ENCODE data around the gene KLHDC7B. TPM values are rescaled to one million over a fixed set of nuclear protein-coding genes. Genes with fewer than 3 reads are reported as not detected.

KLHDC7B gene
- total RNA-seq, 1 donor from 2014 or later: 16.3 TPM

DNA sequence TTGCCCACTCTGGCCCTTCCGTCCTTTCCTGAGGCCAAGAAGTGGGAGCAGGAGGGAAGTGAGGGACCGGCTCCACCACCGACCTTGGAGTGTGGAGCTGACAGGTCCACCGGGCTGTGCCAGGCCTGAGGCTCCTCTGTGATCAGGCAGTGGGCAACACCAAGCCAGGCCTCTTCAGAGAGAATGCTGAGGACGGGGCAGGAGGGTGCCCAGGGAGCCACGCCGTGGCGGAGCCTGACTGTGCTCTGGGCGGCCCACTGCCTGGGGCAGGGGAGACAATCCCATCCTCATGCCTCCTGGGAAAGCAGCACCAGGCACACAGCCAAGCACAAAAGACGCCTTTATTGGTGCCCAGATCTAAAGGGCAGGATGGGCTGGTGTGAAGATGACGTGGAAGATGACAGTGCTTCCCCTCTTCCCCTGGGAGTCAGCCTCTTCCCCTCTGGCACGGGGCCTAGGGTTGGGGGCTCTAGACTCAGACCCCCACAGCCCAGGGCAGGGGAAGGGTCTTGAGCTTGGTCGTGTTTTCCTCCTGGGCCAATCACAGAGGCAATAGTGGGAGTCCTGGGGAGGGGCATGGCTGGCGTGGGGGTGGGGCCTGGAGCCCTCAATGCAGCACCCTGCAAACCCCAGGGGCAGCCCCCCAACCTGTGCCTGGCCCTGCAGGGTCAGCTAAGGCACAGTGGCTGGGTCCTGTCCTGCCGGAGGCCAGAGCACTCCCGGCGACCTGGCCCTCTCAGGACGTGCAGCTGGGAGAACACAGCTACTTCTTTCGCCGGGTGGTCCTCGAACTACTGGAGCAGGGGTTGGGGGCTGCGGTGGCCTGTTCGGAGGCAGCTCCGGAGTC is 42.8 kb upstream of the KLHDC7B start:
- H3K4me3 ChIP-seq (ENCODE audit: low read depth, low read length): no peak overlapping the region
- H3K36me3 ChIP-seq (ENCODE audit: control insufficient read depth, insufficient read depth, low read length): no peaks in the 10 kb centered on the region
- TF ChIP-seq, protein P1, sequence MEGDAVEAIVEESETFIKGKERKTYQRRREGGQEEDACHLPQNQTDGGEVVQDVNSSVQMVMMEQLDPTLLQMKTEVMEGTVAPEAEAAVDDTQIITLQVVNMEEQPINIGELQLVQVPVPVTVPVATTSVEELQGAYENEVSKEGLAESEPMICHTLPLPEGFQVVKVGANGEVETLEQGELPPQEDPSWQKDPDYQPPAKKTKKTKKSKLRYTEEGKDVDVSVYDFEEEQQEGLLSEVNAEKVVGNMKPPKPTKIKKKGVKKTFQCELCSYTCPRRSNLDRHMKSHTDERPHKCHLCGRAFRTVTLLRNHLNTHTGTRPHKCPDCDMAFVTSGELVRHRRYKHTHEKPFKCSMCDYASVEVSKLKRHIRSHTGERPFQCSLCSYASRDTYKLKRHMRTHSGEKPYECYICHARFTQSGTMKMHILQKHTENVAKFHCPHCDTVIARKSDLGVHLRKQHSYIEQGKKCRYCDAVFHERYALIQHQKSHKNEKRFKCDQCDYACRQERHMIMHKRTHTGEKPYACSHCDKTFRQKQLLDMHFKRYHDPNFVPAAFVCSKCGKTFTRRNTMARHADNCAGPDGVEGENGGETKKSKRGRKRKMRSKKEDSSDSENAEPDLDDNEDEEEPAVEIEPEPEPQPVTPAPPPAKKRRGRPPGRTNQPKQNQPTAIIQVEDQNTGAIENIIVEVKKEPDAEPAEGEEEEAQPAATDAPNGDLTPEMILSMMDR (IDR thresholded peaks at IDR 0.05; ENCODE audit: insufficient read depth, low read length, poor library complexity, severe bottlenecking): no peak
- no peaks in the 10 kb centered on the region for H3K27me3 ChIP-seq (ENCODE audit: control insufficient read depth, insufficient read depth, low read length)
- DNase-seq (ENCODE audit: low read depth): no peak

GRCh38 chr22:50503475-50504145 is 42.1 kb upstream of the KLHDC7B start:
- DNase-seq (ENCODE audit: low read depth): no peak
- TF ChIP-seq, protein P1 (IDR thresholded peaks at IDR 0.05; ENCODE audit: insufficient read depth, low read length, poor library complexity, severe bottlenecking): peak; percentile 7
- no peak overlapping the region for H3K4me3 ChIP-seq (ENCODE audit: low read depth, low read length)

DNA sequence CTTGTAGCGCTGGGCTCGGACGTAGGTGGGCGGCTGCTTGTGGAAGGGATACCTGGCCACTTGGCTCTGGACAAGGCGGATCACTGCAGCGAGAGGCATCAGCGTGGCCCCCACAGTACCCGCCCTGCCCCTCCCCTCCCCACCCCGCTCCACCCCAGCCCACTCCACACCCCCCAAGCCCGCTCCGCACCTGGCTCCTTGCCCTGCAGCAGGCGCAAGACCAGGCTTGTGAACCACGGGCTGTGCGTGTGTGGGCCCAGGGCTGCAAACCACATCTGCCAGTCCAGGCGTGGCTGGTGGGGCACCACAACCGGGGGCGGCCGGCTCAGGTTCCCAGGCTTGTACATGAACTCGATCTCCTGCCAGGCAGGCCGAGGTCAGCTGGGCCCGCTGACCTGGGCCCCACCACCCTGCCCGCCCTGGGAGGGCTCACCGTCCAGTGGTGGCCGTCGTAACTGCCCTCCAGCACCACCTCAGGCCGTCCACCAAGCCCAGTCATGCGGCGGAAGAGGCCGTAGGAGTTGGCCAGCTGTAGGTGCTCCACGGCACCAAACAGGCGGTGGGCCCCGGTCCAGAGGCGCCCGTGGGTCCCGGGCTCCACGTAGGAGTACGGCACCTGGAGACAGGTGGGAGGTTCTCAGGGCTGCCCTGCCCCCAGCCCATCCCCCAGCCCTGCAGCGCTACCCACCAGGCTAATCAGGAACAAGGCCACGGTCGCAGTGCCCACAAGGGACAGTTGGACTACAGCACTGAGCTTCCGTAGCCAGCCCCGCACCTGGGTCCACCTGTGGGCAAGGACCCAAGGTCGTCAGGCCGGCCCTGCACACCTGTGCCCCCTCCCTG is 41.1 kb upstream of the KLHDC7B start:
- TF ChIP-seq, protein P1 (IDR thresholded peaks at IDR 0.05; ENCODE audit: insufficient read depth, low read length, poor library complexity, severe bottlenecking): no peak
- Histone ChIP-seq H3K27me3 (ENCODE audit: control insufficient read depth, insufficient read depth, low read length) (no peaks in the 10 kb centered on the region), H3K4me3 (ENCODE audit: low read depth, low read length) (no peak overlapping the region), H3K36me3 (ENCODE audit: control insufficient read depth, insufficient read depth, low read length) (no peaks in the 10 kb centered on the region)
- no peak for DNase-seq (ENCODE audit: low read depth)

More at GRCh38 chr22:50503475-50504145, 42.1 kb upstream of the KLHDC7B start:
- H3K36me3 ChIP-seq (ENCODE audit: control insufficient read depth, insufficient read depth, low read length): no peaks in the 10 kb centered on the region
- no peaks in the 10 kb centered on the region for H3K27me3 ChIP-seq (ENCODE audit: control insufficient read depth, insufficient read depth, low read length)

GRCh38 chr22:50505276-50505775 is 40.4 kb upstream of the KLHDC7B start:
- Histone ChIP-seq H3K36me3 (ENCODE audit: control insufficient read depth, insufficient read depth, low read length) (no peaks in the 10 kb centered on the region), H3K27me3 (ENCODE audit: control insufficient read depth, insufficient read depth, low read length) (no peaks in the 10 kb centered on the region), H3K4me3 (ENCODE audit: low read depth, low read length) (no peak overlapping the region)
- TF ChIP-seq, protein P1 (IDR thresholded peaks at IDR 0.05; ENCODE audit: insufficient read depth, low read length, poor library complexity, severe bottlenecking): no peak
- no peak for DNase-seq (ENCODE audit: low read depth)

DNA sequence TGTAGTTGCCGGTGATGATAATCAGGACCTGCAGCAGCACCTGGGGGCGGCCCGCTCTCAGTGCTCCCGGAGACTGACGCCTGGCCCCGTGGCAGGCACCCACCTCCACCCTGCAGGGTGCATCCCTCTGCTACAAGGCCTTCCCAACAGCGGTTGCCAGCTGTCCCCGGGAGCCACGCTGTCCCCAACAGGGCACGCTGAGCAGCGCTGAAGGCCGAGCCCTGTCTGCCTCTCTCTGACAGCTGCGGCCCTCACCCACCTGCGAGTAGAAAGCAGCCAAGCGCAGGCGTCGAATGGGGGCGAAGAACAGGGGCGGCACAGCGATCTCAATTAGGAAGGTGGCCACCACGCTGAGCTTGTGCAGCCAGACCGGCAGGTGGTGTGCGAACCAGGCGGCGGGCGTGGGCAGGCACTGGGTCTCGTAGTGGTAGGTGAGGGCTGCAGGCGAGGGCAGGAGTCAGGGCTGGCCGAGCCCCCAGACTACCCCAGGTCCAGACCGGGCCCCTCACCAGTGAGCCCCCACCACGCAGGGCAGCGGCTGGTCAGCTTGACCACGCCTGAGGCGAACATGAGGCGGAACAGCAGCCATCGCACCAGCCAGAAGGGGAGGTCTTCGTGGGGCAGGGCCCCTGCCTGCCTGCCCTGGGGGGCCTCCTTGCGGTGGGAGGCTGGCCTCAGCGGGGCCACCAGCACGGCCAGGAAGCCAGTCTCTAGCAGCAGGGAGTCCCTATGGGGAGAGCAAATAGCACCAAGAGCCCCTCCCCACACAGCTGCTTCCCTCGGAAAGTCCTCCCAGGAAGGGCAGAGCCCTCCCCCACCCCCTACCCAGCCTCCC is 39.7 kb upstream of the KLHDC7B start:
- Histone ChIP-seq H3K27me3 (ENCODE audit: control insufficient read depth, insufficient read depth, low read length) (no peaks in the 10 kb centered on the region), H3K4me3 (ENCODE audit: low read depth, low read length) (peak overlapping the region; percentile 99), H3K36me3 (ENCODE audit: control insufficient read depth, insufficient read depth, low read length) (no peaks in the 10 kb centered on the region)
- no peak for DNase-seq (ENCODE audit: low read depth)
- TF ChIP-seq, protein P1 (IDR thresholded peaks at IDR 0.05; ENCODE audit: insufficient read depth, low read length, poor library complexity, severe bottlenecking): no peak
